GM19452 (cell line): ENCODE results near the gene ALKAL2.

ENCODE experiments used
- ATAC-seq: cut with Tn5 transposase; IDR thresholded peaks from one replicate; pipeline ENCODE4 v1.9.1; 2021; ENCODE audit not compliant: unreplicated experiment

ALKAL2 gene

GRCh38 chr2:271917-272316 is 16.0 kb downstream of the ALKAL2 start:
- ATAC-seq, result no peak

GRCh38 chr2:270861-271260 is 17.0 kb downstream of the ALKAL2 start:
- no peak for ATAC-seq

- ATAC-seq, result no peak
Measured at GRCh38 chr2:269356-270030, 18.4 kb downstream of the ALKAL2 start.

DNA sequence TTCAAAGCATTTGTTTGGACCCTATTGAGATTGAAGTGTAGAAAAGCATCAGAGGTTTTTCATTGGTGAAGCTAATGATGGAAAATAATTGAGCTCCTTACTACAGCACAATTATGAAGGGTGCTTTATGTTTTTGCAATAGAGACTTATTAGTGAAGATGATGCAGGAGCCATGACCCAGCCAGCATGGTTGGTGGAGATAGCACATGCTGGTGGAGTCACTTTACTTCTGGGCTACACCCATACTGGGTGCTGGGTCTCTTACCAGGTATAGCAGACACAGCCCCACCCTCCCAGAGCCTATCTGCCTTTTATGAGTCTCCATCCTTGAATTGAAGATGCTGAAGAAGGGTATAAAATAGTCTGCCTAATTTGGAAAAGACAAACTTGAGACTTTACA is 19.6 kb downstream of the ALKAL2 start:
- ATAC-seq, result no peak

DNA sequence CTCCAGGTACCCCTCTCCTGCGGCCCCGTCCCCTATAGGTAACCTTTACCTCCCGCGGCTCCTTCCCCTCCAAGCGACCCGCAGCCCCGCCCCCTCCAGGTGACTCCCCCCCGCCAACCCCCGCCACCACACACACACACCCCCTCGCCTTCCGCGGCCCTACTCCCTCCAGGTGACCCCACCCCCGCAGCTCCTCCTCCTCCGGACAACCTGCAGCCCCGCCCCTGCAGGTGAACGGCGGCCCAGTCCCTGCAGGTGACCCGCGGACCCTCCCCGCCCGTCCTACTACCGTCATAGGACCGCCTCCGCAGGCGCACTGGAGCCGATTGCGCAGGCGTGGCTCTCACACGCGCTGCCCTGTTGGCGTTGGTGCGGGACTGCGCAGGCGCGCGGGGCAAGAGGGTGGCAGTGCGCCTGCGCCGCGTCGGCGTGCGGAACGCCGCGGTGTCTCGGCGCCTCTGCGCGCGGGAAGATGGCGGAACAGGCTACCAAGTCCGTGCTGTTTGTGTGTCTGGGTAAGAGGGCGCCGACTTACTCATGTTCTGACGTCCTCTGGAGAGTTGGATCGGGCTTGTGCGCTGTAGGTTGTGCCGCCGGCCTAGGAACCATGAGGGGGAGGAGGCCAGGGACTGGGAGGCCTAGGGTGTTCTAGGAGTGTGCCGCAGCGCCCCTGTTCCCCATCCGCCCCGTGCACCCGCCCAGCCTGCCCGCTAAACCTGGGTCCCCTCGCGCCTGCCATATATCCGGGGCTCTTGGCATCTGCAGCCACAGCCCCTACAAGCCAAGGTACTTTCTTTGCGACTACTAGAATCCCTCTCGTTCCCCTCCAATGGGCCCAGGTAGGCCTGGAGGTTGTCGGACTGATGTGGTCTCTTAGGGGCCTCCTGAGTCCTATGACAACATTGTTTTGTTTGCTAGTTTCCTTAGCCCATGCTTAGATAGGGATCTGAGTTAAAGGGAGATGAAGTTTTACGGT is 23.1 kb downstream of the ALKAL2 start, which contains the start of gene ACP1:
TSS of gene ACP1 (plus strand) at position 455 of the 976 bp plus-strand sequence. CDS start at position 473, 18 bp downstream.
- peak; percentile 88 for ATAC-seq

GRCh38 chr2:263774-264492 is 24.0 kb downstream of the ALKAL2 start, which contains the start of gene SH3YL1:
Gene SH3YL1 (minus strand): TSS chr2:264032. CDS start chr2:263984, 48 bp downstream.
- ATAC-seq, result peak; percentile 33

DNA sequence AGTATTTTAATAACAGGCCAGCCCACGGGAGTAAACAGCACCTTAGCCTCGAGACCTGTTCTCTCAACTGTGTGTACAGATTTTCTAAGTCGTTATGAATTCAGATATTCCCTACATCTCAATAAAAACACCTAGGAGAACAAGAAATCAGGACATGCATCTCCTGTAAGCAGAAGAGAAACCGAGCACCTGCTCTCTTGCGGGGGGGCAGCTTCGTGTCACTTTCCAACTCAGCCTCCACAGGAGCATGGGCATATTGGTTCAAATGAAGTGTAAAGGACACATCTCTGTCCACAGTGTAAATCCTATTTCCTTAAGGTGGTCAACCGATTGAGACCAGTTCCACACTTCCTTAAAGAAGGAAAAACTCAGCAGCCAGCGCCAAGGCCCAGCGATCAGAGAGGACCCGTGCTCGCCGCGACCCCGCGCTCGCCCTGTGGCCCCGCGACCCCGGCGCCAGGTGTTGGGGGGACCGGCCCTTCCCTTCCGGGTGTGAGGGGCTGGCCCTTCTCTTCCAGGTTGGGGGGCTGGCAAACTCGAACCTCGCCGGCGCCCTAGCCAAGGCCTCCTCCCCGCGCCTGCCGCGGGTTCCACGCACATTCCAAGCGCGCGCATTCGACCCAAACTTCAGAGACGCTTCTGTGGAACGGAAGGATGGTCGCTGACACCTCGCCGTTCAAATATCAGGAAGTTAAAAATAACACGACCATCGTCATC is 24.7 kb downstream of the ALKAL2 start:
- no peak for ATAC-seq

DNA sequence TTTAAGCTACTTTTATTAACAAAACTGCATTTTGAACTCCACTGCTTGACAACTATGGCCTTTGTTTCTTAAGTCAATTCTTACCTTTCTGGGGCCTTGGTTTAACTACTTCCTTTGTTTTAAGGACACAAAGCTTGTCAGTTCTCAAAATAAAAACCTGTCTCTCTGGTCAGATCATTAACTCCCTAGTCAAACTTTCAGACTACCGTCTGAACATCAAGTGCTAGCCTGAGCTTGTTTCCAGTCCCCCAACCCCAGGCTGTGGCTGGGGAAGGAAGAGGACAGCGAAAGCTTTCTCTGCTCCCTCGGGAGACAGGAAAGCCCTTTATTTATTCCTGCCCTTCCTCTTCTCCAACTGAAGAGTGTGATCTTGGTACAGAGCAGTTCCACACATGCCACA is 25.8 kb downstream of the ALKAL2 start:
- no peak for ATAC-seq

DNA sequence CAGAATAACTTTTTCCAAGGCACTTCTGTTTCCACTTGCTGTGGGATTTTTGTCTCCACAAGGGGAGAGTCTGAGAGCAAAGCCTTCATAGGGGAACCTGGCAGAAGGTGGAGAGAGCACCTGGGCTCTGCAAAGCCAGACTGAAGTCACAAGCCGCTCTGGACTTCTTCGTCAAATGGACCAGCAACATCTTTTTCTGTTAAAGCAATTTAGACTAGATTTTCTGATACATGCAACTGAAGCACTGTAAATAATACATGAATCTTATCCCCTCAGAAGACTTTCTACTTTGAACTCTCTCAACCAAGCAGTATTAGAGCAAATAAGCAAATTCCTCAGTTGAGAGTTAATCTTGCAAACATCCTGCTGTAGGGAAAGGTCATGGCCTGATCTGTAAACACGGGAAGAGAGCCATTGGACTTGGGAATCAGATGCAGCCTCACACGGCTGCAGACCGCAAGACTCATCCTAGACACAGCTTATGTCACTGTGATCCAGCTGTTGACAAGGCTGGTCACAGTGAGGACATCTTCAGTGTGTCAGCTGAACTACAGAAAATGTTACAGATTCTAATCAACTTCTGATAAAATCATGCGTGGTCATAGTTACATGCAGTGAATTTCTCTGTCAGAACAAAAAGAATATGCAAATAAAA is 27.3 kb downstream of the ALKAL2 start:
- ATAC-seq, result no peak

DNA sequence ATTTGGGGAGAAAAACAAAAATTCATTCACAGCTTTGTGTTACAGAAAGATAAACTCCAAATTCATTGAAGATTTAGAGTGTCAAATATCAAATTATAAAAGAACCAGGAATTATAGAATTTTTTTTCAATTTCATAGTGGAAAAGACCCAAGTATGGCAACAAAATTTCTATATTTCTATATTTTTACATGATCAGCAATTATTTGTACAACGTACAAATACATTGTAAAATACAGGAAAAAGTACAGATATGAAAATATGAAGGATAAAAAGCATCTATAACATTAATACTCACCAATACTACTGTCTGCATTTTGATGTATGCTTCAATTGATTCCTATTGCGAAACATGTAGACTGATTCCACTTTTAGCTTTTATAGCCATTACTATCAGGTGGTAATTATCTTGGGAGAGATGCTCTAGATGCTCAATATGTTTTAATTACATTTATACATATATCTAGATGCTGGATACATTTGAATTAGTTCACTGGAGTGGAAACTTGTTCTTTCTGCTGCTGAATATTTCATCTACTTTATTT is 28.0 kb downstream of the ALKAL2 start:
- ATAC-seq, result no peak

DNA sequence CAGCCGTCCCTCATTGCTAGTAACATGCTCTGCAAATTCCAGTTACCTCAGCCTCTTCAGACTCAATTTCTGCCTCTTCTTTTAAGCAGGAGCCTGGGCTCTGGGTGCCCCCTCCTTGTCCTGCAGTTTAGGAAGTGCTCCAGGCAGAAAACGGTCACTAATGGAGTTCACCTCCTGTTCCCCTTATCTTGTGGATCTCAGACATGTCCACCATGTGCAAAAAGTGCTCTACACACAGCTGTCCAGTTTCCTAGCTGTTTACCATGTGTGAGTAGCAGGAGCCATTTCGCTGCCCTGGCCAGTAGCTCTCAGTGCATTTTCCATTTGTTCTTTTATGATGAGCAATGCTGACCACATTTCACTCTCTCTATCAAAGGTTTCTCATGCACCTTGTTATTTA is 29.0 kb downstream of the ALKAL2 start:
- no peak for ATAC-seq

- no peak for ATAC-seq
Measured at GRCh38 chr2:257842-258241, 30.0 kb downstream of the ALKAL2 start.

GRCh38 chr2:257429-257828 is 30.5 kb downstream of the ALKAL2 start:
- ATAC-seq, result no peak

GRCh38 chr2:256094-256493 is 31.8 kb downstream of the ALKAL2 start:
- no peak for ATAC-seq

GRCh38 chr2:255195-255594 is 32.7 kb downstream of the ALKAL2 start:
- ATAC-seq, result no peak

- no peak for ATAC-seq
Measured at GRCh38 chr2:254241-254640, 33.6 kb downstream of the ALKAL2 start.

GRCh38 chr2:253202-253638 is 34.7 kb downstream of the ALKAL2 start:
- ATAC-seq, result no peak

DNA sequence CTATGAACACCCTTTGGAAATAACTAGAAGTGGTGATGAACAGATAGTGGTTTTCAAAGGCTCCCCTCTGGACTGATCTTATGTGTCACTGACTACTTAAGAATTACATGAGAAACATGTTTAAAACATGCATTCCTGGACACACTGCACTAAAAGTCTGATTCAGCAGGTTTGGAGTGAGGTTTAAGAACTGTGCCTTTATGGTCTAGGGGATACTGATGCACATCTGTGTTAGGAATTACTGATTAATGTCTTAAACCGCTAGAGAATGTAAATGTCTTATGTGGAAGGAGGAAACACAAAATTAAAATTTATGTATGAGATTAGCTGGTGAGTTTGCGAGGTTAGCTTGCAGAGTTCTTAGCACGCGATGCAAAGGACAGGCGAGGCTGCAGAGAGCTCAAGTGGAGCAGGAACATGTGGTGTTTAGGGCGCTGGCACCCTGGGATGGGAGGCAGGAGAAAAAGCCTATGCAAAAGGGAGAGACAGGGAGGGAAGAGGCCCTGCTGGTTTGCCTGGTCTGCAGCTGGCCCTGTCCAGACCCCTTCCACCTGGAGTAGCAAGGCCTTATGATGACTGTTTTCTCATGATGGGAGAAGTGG is 35.8 kb downstream of the ALKAL2 start:
- ATAC-seq, result no peak

DNA sequence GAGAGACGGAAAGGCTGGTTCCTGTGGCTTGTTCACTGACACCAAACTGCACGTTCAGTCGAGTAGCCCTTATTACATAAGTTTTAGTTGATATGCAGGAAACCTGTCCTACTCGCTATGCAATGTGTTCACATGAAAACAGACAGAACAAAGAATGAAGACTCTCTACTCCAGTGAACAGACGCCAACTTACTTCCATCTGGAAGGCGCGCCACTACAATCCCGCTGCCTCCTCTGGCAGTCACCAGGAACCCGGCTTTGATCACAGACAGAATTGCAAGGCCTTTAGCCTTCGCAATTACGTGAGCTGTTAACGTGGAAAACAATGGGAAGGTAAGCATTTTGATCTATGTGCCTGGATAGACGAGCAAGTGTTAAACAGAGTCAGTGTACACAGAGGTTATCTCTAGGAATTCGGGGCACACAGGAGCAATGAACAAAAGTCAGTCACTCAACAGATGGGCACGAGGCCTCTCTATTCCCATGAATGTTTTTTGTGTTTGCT is 38.3 kb downstream of the ALKAL2 start:
- no peak for ATAC-seq
